HL-60 (cell line): ENCODE data around the gene PDE8A.
A peak's percentile ranks its signal among the peaks of the same experiment; 100 is the strongest.

Source experiments
- CTCF ChIP-seq: IDR thresholded peaks from one replicate; pipeline ENCODE4 v1.5.1; 2011; ENCODE audit warnings: low read length, control low read depth, inconsistent platforms; ENCODE audit not compliant: insufficient read depth
- POLR2AphosphoS5 ChIP-seq: IDR thresholded peaks from 2 replicates; pipeline ENCODE4 v1.6.1; 2012; ENCODE audit warnings: low read depth
- TF ChIP-seq, protein P1 (sequence below): IDR thresholded peaks from 2 replicates; pipeline ENCODE4 v1.6.1; 2012; ENCODE audit warnings: low read depth; ENCODE audit not compliant: insufficient replicate concordance

DNA sequence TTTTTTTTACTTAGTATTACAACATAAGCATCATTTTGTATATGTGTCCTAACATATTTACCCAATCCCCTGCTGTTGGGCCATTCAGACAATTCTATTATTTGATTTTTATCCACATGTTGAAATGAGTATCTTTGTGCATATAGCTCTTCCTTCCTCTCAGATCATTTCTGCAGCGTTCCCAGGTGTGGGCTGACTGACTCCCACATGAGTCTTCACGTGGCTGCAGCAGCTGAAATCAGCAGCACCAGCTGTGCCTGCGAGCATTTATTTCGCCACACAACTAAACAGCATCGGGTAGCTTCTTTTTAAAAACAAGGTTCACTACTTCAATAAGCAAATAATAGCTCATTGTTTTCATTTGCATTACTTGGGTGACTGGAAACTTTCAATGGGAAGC, 44.5 kb upstream of the PDE8A start:
- peak; percentile 80 for TF ChIP-seq POLR2AphosphoS5
- no peak for TF ChIP-seq CTCF
- TF ChIP-seq, protein P1, sequence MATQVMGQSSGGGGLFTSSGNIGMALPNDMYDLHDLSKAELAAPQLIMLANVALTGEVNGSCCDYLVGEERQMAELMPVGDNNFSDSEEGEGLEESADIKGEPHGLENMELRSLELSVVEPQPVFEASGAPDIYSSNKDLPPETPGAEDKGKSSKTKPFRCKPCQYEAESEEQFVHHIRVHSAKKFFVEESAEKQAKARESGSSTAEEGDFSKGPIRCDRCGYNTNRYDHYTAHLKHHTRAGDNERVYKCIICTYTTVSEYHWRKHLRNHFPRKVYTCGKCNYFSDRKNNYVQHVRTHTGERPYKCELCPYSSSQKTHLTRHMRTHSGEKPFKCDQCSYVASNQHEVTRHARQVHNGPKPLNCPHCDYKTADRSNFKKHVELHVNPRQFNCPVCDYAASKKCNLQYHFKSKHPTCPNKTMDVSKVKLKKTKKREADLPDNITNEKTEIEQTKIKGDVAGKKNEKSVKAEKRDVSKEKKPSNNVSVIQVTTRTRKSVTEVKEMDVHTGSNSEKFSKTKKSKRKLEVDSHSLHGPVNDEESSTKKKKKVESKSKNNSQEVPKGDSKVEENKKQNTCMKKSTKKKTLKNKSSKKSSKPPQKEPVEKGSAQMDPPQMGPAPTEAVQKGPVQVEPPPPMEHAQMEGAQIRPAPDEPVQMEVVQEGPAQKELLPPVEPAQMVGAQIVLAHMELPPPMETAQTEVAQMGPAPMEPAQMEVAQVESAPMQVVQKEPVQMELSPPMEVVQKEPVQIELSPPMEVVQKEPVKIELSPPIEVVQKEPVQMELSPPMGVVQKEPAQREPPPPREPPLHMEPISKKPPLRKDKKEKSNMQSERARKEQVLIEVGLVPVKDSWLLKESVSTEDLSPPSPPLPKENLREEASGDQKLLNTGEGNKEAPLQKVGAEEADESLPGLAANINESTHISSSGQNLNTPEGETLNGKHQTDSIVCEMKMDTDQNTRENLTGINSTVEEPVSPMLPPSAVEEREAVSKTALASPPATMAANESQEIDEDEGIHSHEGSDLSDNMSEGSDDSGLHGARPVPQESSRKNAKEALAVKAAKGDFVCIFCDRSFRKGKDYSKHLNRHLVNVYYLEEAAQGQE: no peak
